Right lobe of liver (tissue), 4 donors: ENCODE measurements around the gene ZNF581.

Experiments used
- POLR2A ChIP-seq: fragments of 450-650 bp; IDR thresholded peaks from one replicate; pipeline ENCODE4 v1.6.1; 2017; ENCODE audit warnings: antibody characterized with exemption, mild to moderate bottlenecking
- TF ChIP-seq, protein P1 (sequence below), 4 donors: fragments of 200-600 bp in 3 of 4; fragments of 450-650 bp in 1 of 4; IDR thresholded peaks; one replicate each; pipeline versions ENCODE4 v1.5.1 to v1.8.0; 2016 to 2022; ENCODE audit warnings: antibody characterized with exemption in 4 of 4, mild to moderate bottlenecking in 2 of 4
- donor health status: DM: no; HTN: no; CAD: no.
- donor health status: DM: no; HTN: no; CAD: no.
- donor health status: DM: no; HTN: yes; CAD: no.

DNA sequence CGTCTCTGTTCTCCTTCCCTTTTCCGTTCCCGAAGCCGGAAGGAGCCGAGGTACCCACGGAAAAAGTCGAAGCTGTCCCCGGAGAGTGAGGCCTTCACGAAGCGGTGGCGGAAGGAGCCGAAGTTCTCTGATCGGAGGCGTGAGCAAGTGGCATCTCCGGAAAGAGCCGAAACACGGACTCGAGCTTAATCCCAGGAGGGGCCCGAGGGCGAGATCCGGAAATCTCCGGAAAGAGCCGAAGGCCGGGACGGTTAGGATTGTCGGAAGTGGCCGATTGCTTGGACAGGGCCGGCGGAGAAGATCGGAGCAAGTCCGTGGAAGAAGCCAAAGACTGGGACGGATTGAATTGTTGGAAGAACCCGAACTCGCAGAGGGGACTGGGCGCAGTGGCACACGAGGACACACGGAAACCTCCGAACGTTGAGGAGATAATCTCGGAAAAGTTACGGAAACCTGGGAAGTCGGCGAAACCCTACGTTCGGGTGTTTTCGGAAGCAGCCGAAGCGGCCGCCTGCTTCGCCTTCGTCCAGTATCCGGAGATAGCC is 10.9 kb downstream of the ZNF581 start:
- TF ChIP-seq POLR2A, result no peak
- TF ChIP-seq, protein P1, sequence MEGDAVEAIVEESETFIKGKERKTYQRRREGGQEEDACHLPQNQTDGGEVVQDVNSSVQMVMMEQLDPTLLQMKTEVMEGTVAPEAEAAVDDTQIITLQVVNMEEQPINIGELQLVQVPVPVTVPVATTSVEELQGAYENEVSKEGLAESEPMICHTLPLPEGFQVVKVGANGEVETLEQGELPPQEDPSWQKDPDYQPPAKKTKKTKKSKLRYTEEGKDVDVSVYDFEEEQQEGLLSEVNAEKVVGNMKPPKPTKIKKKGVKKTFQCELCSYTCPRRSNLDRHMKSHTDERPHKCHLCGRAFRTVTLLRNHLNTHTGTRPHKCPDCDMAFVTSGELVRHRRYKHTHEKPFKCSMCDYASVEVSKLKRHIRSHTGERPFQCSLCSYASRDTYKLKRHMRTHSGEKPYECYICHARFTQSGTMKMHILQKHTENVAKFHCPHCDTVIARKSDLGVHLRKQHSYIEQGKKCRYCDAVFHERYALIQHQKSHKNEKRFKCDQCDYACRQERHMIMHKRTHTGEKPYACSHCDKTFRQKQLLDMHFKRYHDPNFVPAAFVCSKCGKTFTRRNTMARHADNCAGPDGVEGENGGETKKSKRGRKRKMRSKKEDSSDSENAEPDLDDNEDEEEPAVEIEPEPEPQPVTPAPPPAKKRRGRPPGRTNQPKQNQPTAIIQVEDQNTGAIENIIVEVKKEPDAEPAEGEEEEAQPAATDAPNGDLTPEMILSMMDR (IDR thresholded peaks at IDR 0.05), result no peak
